Sigmoid colon (tissue), 7 donors: ENCODE data around the gene MYLK. TPM values are rescaled to one million over a fixed set of nuclear protein-coding genes. Genes with fewer than 3 reads are reported as not detected.

Experiments used
- DNase-seq: peaks from one replicate; pipeline ENCODE4 v3.0.0-alpha.2; 2019
- H3K27ac ChIP-seq, 4 donors: fragments of 200-600 bp; sonication (generic); one replicate each; pipeline ENCODE4 v1.5.1; 2016 to 2019; ENCODE audit warnings: mild to moderate bottlenecking in 1 of 4
- H3K27me3 ChIP-seq, 3 donors: fragments of 200-600 bp; sonication (generic); one replicate each; pipeline ENCODE4 v1.5.1; 2019; ENCODE audit warnings: mild to moderate bottlenecking in 1 of 3
- H3K36me3 ChIP-seq, 4 donors: fragments of 200-600 bp; sonication (generic); one replicate each; pipeline ENCODE4 v1.5.1; 2016 to 2019
- H3K4me1 ChIP-seq, 4 donors: fragments of 200-600 bp; sonication (generic); one replicate each; pipeline ENCODE4 v1.5.1; 2017 to 2019
- H3K4me3 ChIP-seq, 4 donors: fragments of 200-600 bp; sonication (generic); one replicate each; pipeline ENCODE4 v1.5.1; 2017 to 2019; ENCODE audit warnings: mild to moderate bottlenecking in 2 of 4, moderate library complexity in 1 of 4
- H3K9me3 ChIP-seq, 4 donors: fragments of 200-600 bp in 3 of 4; sonication (generic) in 3 of 4; one replicate each; pipeline versions ENCODE4 v1.5.1 to v1.6.1; 2013 to 2019
- CTCF ChIP-seq, 4 experiments: fragments of 450-650 bp in 3 of 4; fragments of 200-600 bp in 1 of 4; IDR thresholded peaks; one replicate each; pipeline ENCODE4 v1.5.1; 2016 to 2019; ENCODE audit warnings: antibody characterized with exemption in 4 of 4, mild to moderate bottlenecking in 3 of 4, moderate library complexity in 2 of 4
- EP300 ChIP-seq, 4 donors: sonication (generic); formaldehyde crosslinking; IDR thresholded peaks; one replicate each; pipeline ENCODE4 v1.6.1; 2017; ENCODE audit warnings: antibody characterized with exemption in 4 of 4
- POLR2A ChIP-seq, 2 donors: fragments of 450-650 bp; IDR thresholded peaks; one replicate each; pipeline ENCODE4 v1.6.1; 2016; ENCODE audit warnings: antibody characterized with exemption in 2 of 2, mild to moderate bottlenecking in 2 of 2, moderate library complexity in 2 of 2
- POLR2AphosphoS5 ChIP-seq, 4 donors: sonication (generic); formaldehyde crosslinking; IDR thresholded peaks; one replicate each; pipeline ENCODE4 v1.6.1; 2017; ENCODE audit warnings: antibody characterized with exemption in 4 of 4
- WGBS, 2 donors: extraction: QIAGEN DNeasy Blood & Tissue Kit; methylation state at CpG; one replicate each; pipeline ENCODE4 v1.1.7; 2013; 5-methylcytosine and 5-hydroxymethylcytosine counted together
- intact Hi-C: fragments of 100-400 bp; cut with DNase I; formaldehyde crosslinking; loops from one replicate; pipeline ENCODE4 v1.15.1; 2023
- polyA plus RNA-seq, 3 donors: library from polyadenylated mRNA; stranded (reverse); fragments of 200-250 nt; gene quantifications; one replicate each; pipeline ENCODE4 v1.2.3, GENCODE V29; 2013
- total RNA-seq, 4 donors: library from RNA; depleted of rRNA; stranded (reverse); fragments of >200 nt; gene quantifications; one replicate each; pipeline ENCODE4 v1.1.0, GENCODE V29; 2016
- donor health status: healthy with polysubstance abuse.
- donor health status: Bipolar disorder and iron deficiency.
- donor health status: healthy.

MYLK gene
- total and polyA plus RNA-seq, 7 donors, result 21.5 to 2,153 (median 1,169) TPM

- 93 to 100% methylated on average over 1 of the region's 1 CpG for WGBS, 2 donors
- Histone ChIP-seq H3K4me3 (no peak overlapping the region), H3K27me3 (no peaks in the 10 kb centered on the region), H3K9me3 (peaks cover 0 to 4% (median 1%) of the 10 kb centered on the region in 4 donors), H3K36me3 (peaks cover 0 to 17% (median 1%) of the 10 kb centered on the region in 4 donors), H3K27ac (no peak overlapping the region), H3K4me1 (no peaks in the 10 kb centered on the region)
- intact Hi-C loops, result no loop called here
- TF ChIP-seq EP300 (IDR thresholded peaks at IDR 0.05) (no peak), POLR2AphosphoS5 (IDR thresholded peaks at IDR 0.05) (no peak), CTCF (IDR thresholded peaks at IDR 0.05) (no peak), POLR2A (IDR thresholded peaks at IDR 0.05) (no peak)
- no peak for DNase-seq
Observed at GRCh38 chr3:123920383-123920782, 36.3 kb upstream of the MYLK start.

GRCh38 chr3:123919353-123919752 lies 35.2 kb upstream of the MYLK start:
- H3K27ac ChIP-seq, result no peak overlapping the region
- no peaks in the 10 kb centered on the region for H3K27me3 ChIP-seq
- no peaks in the 10 kb centered on the region for H3K4me1 ChIP-seq
- H3K36me3 ChIP-seq, result peaks cover 0 to 24% (median 1%) of the 10 kb centered on the region in 4 donors
- no peak for DNase-seq
- H3K4me3 ChIP-seq, result no peak overlapping the region
- intact Hi-C loops, result no loop called here
- 90 to 96% methylated on average over 3 of the region's 3 CpGs for whole genome bisulfite sequencing, 2 donors
- H3K9me3 ChIP-seq, result peaks cover 0 to 4% (median 1%) of the 10 kb centered on the region in 4 donors
- TF ChIP-seq POLR2AphosphoS5 (IDR thresholded peaks at IDR 0.05), result no peak
- no peak for TF ChIP-seq POLR2A (IDR thresholded peaks at IDR 0.05)
- TF ChIP-seq CTCF (IDR thresholded peaks at IDR 0.05), result no peak
- no peak for TF ChIP-seq EP300 (IDR thresholded peaks at IDR 0.05)

DNA sequence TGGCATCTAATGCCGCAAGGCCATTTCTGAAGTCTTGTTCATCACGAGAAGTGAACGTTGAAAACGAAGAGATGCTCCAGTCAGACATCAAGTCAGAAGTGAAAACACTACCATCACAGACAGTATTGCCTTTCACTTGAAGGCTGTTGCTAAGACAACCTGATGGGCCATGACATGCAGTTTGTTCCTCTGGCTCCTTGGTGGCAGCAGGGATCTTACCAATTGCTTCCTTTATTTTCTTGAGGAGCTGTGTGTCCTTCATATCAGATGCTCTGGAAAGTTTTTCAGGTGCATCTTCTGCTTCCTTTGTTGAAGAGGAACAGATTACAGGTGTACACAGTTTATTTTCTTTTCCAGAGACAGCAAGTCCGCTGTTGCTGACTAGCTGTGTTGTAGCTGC lies 30.7 kb upstream of the MYLK start:
- Histone ChIP-seq H3K27ac (no peak overlapping the region), H3K4me3 (no peak overlapping the region), H3K9me3 (no peaks in the 10 kb centered on the region), H3K4me1 (no peaks in the 10 kb centered on the region), H3K27me3 (no peaks in the 10 kb centered on the region), H3K36me3 (peaks cover 0 to 13% (median 0%) of the 10 kb centered on the region in 4 donors)
- DNase-seq, result no peak
- no peak for TF ChIP-seq CTCF (IDR thresholded peaks at IDR 0.05)
- no peak for TF ChIP-seq POLR2A (IDR thresholded peaks at IDR 0.05)
- no peak for TF ChIP-seq EP300 (IDR thresholded peaks at IDR 0.05)
- no peak for TF ChIP-seq POLR2AphosphoS5 (IDR thresholded peaks at IDR 0.05)
- intact Hi-C loops, result no loop called here
- WGBS, 2 donors, result 78 to 93% methylated on average over 5 of the region's 5 CpGs

DNA sequence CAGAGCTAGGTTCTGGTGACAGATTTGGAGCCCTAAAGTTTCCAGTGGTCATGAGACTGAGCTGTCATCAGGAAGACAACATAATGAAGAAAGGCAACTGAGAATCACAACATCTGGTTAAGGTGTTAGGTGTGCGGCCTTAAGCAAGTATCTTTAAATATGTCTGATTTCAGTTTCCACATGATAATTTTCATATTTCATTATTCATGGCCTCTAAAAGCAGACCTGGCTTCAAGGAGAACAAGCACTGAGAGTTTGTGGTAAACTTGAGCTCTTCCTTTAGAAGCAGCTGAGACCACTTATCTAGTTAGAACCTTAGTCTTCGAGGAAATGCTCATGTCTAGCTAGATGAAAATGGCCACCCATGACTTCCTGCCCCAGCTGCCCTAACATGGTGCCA lies 25.7 kb upstream of the MYLK start:
- H3K27me3 ChIP-seq, result no peaks in the 10 kb centered on the region
- WGBS, 2 donors, result 83 to 97% methylated on average over 2 of the region's 2 CpGs
- DNase-seq, result no peak
- no peaks in the 10 kb centered on the region for H3K4me1 ChIP-seq
- intact Hi-C loops, result no loop called here
- H3K27ac ChIP-seq, result no peak overlapping the region
- no peak overlapping the region for H3K4me3 ChIP-seq
- peaks cover 0 to 9% (median 0%) of the 10 kb centered on the region in 4 donors for H3K36me3 ChIP-seq
- TF ChIP-seq POLR2A (IDR thresholded peaks at IDR 0.05) (no peak), EP300 (IDR thresholded peaks at IDR 0.05) (no peak), POLR2AphosphoS5 (IDR thresholded peaks at IDR 0.05) (no peak), CTCF (IDR thresholded peaks at IDR 0.05) (no peak)
- H3K9me3 ChIP-seq, result no peaks in the 10 kb centered on the region

DNA sequence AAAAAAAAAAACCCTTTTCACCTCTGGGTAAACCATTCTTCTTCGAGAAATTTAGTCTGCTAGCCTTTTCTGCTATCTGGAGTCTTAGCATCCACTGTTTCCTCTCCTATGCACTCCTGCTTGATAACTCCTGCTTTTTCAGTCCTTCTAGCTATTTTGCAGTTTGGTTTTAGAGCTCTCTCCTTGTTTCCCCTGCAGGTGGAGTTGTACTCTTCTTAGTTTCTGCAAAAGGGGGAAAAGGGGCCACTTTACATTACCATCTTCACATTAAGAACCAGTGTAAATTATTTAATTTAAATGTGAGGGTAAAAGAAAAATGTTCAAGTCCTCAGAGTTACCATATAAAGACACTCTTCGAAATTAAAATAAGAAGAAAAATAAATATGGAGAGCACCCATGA lies 23.6 kb upstream of the MYLK start:
- Histone ChIP-seq H3K4me3 (no peak overlapping the region), H3K27me3 (no peaks in the 10 kb centered on the region), H3K27ac (no peak overlapping the region), H3K9me3 (no peaks in the 10 kb centered on the region), H3K4me1 (no peaks in the 10 kb centered on the region), H3K36me3 (no peaks in the 10 kb centered on the region)
- no peak for DNase-seq
- TF ChIP-seq POLR2AphosphoS5 (IDR thresholded peaks at IDR 0.05) (no peak), CTCF (IDR thresholded peaks at IDR 0.05) (no peak), POLR2A (IDR thresholded peaks at IDR 0.05) (no peak), EP300 (IDR thresholded peaks at IDR 0.05) (no peak)
- WGBS, 2 donors, result 77 to 78% methylated on average over 2 of the region's 2 CpGs
- intact Hi-C loops, result no loop called here
